Smooth muscle cell of the brain vasculature (primary cell): ENCODE results near the gene ELL3.
A peak's percentile ranks its signal among the peaks of the same experiment; 100 is the strongest.
"Not testable (repeated sequence)": the region's sequence is repeated elsewhere in the genome, so short reads cannot be mapped to it uniquely, and the experiment has no call there.

Experiments used
- DNase-seq: peaks from one replicate; pipeline ENCODE4 v3.0.0-alpha.2; 2012; ENCODE audit warnings: low read depth, low spot score

ELL3 gene

DNA sequence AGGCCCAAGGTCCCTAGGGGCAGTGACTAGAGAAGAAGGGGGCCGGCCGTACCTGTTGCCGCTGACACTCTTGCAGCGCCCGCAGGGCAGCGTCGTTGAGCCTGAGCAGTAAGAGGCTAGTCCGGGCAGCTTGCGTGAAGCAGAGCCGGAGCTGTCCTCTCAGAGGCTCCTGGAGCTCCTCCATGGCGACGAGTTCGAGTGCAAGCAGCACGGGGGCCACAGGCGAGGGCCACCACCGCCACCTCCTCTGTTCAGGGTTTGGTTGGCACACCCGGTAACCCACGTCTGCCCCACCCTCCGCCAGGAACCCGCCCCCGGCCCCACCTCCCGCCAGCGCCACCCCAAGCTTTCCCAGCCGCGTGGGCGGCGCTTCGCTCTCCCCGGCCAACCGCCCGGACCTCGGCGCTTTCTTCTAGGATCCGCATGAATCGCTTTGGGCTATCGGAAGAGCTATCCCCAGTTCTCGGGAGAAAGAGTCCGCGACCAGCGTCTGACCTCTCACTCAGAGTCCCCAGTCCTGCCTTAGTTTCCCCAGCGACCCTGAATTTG lies at the start of gene ELL3:
Gene ELL3 (minus strand): TSS at position 249 of the 549 bp plus-strand sequence. CDS start 65 bp downstream, at position 184.
- no peak for DNase-seq

GRCh38 chr15:43826029-43826507 lies 49.3 kb upstream of the ELL3 start:
- DNase-seq = no peak

- not testable (repeated sequence) for DNase-seq
Observed at GRCh38 chr15:43825305-43825704, 48.5 kb upstream of the ELL3 start.

DNA sequence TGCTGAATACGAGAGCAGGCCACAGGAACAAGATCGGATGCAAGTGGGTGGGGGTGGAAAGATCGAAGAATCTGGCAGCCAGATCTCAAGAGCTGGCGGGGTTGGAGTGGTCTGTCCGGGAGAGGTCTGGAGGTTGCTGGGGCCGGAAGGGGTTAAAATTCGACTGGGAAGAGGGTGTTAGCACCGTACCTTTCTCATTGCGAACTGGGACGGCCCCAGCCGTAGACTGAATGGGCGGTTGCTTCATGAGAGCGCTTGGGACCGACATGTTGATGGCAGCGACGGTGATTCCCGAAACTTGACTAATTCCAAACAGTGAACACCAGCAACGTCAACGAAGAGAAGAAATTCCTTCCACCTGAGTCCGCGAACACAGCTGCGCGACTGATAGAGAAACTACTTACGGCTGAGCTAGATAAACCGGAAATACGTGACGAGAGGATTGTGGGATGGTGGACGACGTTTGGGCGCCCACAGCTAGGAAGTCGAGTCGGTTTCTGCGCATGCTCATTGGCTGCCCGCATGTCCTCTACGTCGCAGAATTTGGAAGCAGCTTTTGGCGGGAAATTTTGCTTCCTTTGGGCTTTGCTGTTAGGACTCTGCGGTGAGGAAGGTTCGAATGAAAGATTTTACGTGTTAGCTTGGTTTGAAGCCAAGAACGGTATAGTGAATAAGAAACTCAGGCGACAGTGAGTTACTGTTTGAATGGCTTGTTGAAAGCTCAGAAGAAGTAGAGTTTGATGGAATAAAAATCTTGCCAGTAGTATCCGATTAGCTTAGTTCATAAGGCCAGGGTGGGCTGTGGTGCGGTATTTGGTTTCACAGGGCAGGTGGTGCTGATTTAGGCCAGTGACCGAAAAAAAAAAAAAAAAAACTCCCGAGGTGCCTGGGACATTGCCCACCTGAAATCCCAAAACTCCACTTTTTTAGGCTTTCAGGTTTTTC lies 47.8 kb upstream of the ELL3 start, which contains the start of gene MFAP1:
Gene MFAP1 (minus strand): TSS at position 389 of the 945 bp plus-strand sequence. CDS start 121 bp downstream, at position 268.
- peak; percentile 89 for DNase-seq

DNA sequence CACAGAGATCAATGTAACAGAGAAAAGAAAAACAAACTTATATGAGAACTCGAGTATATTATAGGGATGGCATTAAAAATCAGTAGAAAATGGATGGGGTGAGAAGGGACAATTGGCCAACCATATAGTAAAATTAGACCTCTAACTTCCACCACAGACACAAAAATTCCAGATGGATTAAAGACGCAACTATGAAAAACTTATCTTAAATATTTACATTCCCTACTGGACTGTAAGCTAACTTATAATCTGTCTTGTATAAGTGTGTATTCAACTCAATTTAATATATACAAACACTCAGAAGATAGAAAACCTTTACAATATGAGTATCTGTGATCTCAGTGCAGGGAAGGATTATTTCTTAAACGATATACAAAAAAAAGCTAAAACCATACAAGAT lies 44.7 kb upstream of the ELL3 start:
- no peak for DNase-seq

DNA sequence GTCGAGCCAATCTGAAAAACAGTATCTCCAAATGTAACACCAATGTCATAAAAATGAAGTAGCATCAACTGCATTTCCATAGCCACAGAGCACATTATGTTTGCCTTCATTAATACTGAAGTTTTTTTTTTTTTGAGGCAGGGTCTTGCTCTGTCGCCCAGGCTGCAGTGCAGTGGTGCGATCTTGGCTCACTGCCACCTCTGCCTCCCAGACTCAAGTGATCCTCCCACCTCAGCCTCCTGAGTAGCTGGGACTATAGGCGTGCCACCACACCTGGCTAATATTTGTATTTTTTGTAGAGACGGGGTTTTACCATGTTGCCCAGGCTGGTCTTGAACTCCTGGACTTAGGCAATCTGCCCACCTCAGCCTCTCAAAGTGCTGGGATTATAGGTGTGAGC lies 38.3 kb upstream of the ELL3 start:
- not testable (repeated sequence) for DNase-seq

GRCh38 chr15:43808960-43809678 lies 32.4 kb upstream of the ELL3 start:
- no peak for DNase-seq

DNA sequence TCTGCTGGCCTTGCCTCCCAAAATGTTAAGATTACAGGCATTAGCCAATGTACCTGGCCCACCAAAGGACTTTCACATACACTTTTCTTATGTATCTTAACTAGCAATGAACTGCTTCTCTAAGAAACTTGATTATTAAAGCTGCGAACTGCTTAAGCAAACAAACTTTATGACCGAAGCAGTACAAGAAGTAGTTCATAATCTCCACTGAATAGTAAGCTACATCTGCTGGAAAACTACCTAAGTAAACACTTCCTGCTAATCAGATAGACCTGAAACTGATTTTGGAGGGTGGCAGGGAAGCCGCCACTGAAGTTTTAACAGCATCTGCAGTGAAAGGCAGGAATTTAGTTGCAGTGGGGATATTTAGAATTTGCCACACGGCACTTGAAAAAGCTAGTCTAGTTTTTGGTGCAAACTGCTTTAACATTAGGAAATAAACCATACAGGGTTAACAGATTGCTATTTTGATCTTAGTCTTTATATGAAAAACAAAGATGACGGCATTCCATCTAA lies 31.7 kb upstream of the ELL3 start:
- DNase-seq = no peak

GRCh38 chr15:43802676-43803075 lies 25.9 kb upstream of the ELL3 start:
- not testable (repeated sequence) for DNase-seq

DNA sequence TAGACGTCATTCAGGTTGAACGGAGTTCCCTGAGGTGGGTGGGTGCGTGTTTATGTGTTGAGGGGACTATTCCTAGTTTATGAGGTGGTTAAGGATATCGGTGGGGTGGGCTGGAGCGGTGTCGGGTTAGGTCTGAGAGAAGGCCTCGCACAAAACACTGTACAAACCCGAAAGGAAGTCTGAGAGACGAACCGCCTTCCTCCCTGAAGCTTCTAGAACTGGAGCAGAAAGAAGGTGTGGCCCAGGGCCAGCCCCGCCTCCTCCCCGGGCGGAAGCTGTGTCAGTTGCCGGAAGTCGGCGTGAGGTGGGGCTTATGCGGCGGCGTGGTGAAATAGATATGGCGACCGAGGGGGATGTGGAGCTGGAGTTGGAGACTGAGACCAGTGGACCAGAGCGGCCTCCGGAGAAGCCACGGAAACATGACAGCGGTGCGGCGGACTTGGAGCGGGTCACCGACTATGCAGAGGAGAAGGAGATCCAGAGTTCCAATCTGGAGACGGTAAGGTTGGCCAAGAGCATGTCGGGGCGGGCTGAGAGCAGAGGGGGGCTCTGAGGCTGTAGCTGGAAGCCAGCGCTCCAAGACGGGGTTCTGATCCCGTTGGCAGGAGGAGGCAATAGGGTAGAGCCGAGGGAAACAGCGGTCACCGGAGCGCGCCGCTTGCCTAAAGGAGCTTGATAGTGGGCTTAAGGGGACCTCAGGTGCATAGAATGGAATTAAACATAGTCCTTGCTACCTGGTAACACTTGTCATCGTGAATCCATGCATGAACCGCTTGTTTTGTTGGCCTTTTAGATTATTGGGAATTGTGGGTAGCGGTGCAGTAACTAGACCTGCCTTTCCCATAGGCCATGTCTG lies 23.7 kb upstream of the ELL3 start, which contains the start of gene HYPK:
Gene HYPK (plus strand): TSS at position 314 of the 856 bp plus-strand sequence. CDS start 24 bp downstream, at position 338.
- peak; percentile 69 for DNase-seq

GRCh38 chr15:43799945-43800285 lies 23.1 kb upstream of the ELL3 start, which contains the start of gene SERINC4:
SERINC4 (minus strand) TSS chr15:43800220; CDS start chr15:43799986, 234 bp downstream.
- DNase-seq = no peak

DNA sequence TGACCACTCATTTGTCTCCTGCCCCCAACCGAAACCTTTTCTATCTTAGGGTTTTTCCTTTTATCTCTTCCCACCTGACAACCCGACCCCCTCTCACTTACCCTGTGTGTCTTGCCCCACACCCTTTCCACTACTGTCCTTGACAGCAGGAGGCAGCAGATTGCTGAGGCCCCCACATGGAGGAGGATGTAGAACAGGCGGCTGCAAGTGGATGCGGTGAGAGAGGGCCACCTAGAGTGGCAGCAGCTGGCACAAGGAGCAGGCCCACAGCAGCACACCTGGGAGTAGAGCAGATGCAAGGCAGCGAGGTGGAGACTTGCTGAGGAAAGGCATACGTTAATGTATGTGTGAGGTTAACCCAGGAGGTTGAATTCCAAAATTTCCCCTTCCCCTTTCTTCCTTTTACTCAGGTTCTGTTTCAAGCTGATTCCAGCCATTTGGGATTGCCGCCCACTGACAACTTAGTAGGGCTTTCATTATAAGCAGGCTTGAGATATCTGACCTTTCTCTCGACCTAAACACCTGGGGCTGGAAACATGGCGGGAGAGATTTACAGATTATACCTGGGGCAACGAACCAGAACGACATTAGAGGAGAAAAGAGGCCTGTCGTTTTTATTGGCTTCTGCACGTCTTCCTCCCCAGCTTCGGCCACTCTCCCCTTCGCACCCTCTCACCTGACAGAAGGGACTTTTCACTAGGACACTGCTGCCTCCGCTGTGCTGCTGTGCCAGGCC lies 22.6 kb upstream of the ELL3 start:
- no peak for DNase-seq

GRCh38 chr15:43796566-43796965 lies 19.8 kb upstream of the ELL3 start:
- no peak for DNase-seq

- no peak for DNase-seq
Observed at GRCh38 chr15:43795997-43796396, 19.2 kb upstream of the ELL3 start.

DNA sequence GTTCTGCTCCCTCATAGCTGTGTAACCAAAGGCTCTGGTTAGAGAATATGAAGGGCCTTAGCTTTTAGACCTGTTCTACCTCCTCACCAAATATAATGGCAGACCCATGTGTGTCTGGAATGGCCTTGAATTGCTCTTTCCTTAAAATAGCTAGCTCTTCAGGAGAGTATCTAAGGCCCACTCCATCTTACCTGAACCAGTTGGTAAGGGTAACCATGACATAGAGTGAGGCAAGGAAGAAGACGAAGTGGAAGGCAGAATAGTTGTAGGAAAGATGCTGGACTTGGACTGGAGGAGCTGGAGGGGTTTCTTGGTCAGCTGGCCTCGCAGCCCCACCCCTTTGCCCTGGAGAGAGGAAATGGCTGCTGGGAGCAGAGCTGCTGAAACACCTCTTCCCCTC lies 18.4 kb upstream of the ELL3 start:
- DNase-seq = no peak

- no peak for DNase-seq
Observed at GRCh38 chr15:43794269-43795037, 17.7 kb upstream of the ELL3 start.

- DNase-seq = no peak
Observed at GRCh38 chr15:43793647-43794046, 16.9 kb upstream of the ELL3 start.

GRCh38 chr15:43792761-43793476 lies 16.2 kb upstream of the ELL3 start:
- no peak for DNase-seq
